Measurements from ENCODE around the gene CACNA1G. TPM values are rescaled to one million over a fixed set of nuclear protein-coding genes. Genes with fewer than 3 reads are reported as not detected.

The CACNA1G gene
- total and polyA plus RNA-seq, 9 of the 15 experiments (the other 6 are each of a cell fraction or from before 2014, with no cell fraction given) = 0.01 TPM; not detected in 8

DNA sequence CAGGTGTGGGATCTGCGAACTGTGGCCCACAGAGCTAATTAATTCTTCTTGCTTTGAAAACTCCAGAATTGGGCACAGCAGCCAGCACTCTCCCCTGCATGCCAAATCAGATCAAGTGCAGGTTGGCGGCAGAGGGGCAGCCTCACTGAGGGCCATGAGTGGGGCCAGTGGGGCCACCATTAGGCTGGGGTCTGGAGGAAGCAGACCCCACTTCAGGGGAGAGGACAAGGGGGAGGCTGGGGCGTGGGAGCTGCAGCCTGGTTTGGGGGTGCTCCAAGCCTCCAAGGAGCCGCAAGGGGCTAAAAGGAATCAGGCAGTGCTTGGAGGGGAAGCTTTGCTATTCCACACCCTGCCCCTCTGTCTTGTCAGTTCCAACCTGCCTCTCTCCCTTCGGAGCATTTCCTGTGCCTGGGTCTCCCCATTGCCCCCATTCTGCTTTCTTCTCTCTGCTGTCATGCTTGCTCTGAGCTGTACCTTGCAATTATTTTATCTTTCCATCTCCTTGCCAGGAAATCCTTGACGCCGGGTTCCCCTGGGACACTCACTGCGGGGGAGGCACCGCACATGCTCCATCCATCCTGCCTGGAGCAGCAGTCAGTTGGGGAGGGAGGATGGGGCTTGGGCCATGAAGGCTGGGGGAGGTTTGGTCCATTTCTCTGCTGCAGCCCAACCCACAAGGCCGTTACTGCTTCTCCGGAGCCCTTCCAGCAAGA lies 70.8 kb downstream of the CACNA1G start (continued):
- no peak for TF ChIP-seq HNRNPL (IDR thresholded peaks at IDR 0.05; ENCODE audit: low read depth, low read length)
- no peak for TF ChIP-seq POLR2B (IDR thresholded peaks at IDR 0.05; ENCODE audit: low read depth, partially characterized antibody)
- TF ChIP-seq ZSCAN29 (IDR thresholded peaks at IDR 0.05) = no peak
- TF ChIP-seq, protein P1, sequence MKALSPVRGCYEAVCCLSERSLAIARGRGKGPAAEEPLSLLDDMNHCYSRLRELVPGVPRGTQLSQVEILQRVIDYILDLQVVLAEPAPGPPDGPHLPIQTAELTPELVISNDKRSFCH (CRISPR knock-in tag; IDR thresholded peaks at IDR 0.05) = no peak
- TF ChIP-seq, protein P1 (tag; IDR thresholded peaks at IDR 0.05) = 0 out of 2 replicates have a peak, but pooled peaks have one; percentile 12
- TF ChIP-seq STAT5A (IDR thresholded peaks at IDR 0.05; ENCODE audit: borderline replicate concordance, low read length) = no peak
- TF ChIP-seq YY1 (IDR thresholded peaks at IDR 0.05; ENCODE audit: borderline replicate concordance in 1 of 3, control insufficient read depth in 1 of 3, extremely low read depth in 1 of 3, insufficient read depth in 3 of 3, insufficient read length in 1 of 3, insufficient replicate concordance in 2 of 3, low read depth in 1 of 3, low read length in 2 of 3) = no peak
- TF ChIP-seq ZNF507 (tag; conservative IDR thresholded peaks at IDR 0.05) = no peak
- TF ChIP-seq SAP30 (IDR thresholded peaks at IDR 0.05; ENCODE audit: borderline replicate concordance, insufficient read depth, low read depth, low read length, poor library complexity, severe bottlenecking) = no peak
- no peak for TF ChIP-seq ELF2 (CRISPR knock-in tag; IDR thresholded peaks at IDR 0.05)
- TF ChIP-seq U2AF1 (optimal IDR thresholded peaks at IDR 0.05; ENCODE audit: low read depth, low read length) = no peak
- TF ChIP-seq, protein P2, sequence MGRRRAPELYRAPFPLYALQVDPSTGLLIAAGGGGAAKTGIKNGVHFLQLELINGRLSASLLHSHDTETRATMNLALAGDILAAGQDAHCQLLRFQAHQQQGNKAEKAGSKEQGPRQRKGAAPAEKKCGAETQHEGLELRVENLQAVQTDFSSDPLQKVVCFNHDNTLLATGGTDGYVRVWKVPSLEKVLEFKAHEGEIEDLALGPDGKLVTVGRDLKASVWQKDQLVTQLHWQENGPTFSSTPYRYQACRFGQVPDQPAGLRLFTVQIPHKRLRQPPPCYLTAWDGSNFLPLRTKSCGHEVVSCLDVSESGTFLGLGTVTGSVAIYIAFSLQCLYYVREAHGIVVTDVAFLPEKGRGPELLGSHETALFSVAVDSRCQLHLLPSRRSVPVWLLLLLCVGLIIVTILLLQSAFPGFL (CRISPR knock-in tag; IDR thresholded peaks at IDR 0.05) = no peak
- 0 out of 2 replicates have a peak, but pooled peaks have one; percentile 2 for TF ChIP-seq JUND (IDR thresholded peaks at IDR 0.05; ENCODE audit: borderline replicate concordance, low read depth, low read length)
- no peak for TF ChIP-seq JUND (tag; IDR thresholded peaks at IDR 0.05; ENCODE audit: borderline replicate concordance, low read depth, low read length)
- TF ChIP-seq PATZ1 (CRISPR knock-in tag; IDR thresholded peaks at IDR 0.05; ENCODE audit: borderline replicate concordance) = no peak
- no peak for TF ChIP-seq HMGN3 (IDR thresholded peaks at IDR 0.05; ENCODE audit: borderline replicate concordance, extremely low read depth, insufficient read length, low read depth, low read length)
- TF ChIP-seq ZNF174 (CRISPR knock-in tag; IDR thresholded peaks at IDR 0.05) = no peak
- TF ChIP-seq CTBP1 (IDR thresholded peaks at IDR 0.05; ENCODE audit: borderline replicate concordance) = peak; percentile 67; the same call in 1 of the 2 replicates
- peak; percentile 53 for TF ChIP-seq VEZF1 (CRISPR knock-in tag; IDR thresholded peaks at IDR 0.05)
- no peak for TF ChIP-seq MBD1 (CRISPR knock-in tag; IDR thresholded peaks at IDR 0.05)
